Keratinocyte (primary cell): ENCODE measurements around the gene CTDSP2. TPM values are rescaled to one million over a fixed set of nuclear protein-coding genes. Genes with fewer than 3 reads are reported as not detected.
A peak's percentile ranks its signal among the peaks of the same experiment; 100 is the strongest.

Experiments used
- DNase-seq: peaks from one replicate; pipeline ENCODE4 v3.0.0-alpha.2; 2011; ENCODE audit warnings: low read depth, missing footprints, low spot score
- FAIRE-seq: peaks from 2 replicates; lab custom pipeline; 2011; peaks lifted over from hg19 to GRCh38; lab: Jason Lieb, UNC
- H2AFZ ChIP-seq: 2 replicates; pipeline ENCODE4 v1.6.0; 2012; ENCODE audit warnings: low read length, control low read depth, inconsistent platforms; ENCODE audit not compliant: control insufficient read depth
- H3K27ac ChIP-seq: 2 replicates; pipeline ENCODE4 v1.5.1; 2011; ENCODE audit warnings: low read length; ENCODE audit not compliant: control insufficient read depth, insufficient read depth
- H3K27me3 ChIP-seq: 3 replicates; pipeline ENCODE4 v1.6.0; 2011; ENCODE audit warnings: low read length; ENCODE audit not compliant: control insufficient read depth, insufficient read depth; ENCODE audit errors: extremely low read depth
- H3K36me3 ChIP-seq, 2 experiments: 2 replicates in 1 of 2; 3 replicates in 1 of 2; pipeline ENCODE4 v1.5.1; 2011; ENCODE audit warnings: low read length in 2 of 2, mild to moderate bottlenecking in 1 of 2; ENCODE audit not compliant: control insufficient read depth in 2 of 2, insufficient read depth in 2 of 2; ENCODE audit errors: extremely low read depth in 1 of 2
- H3K4me1 ChIP-seq: 3 replicates; pipeline ENCODE4 v1.5.1; 2011; ENCODE audit warnings: low read length; ENCODE audit not compliant: control insufficient read depth, insufficient read depth; ENCODE audit errors: extremely low read depth
- H3K4me2 ChIP-seq: 3 replicates; pipeline ENCODE4 v1.6.0; 2011; ENCODE audit warnings: low read depth, low read length; ENCODE audit not compliant: control insufficient read depth, insufficient read depth; ENCODE audit errors: extremely low read depth
- H3K4me3 ChIP-seq, 3 experiments: fragments of 200-600 bp in 1 of 3; sonication (generic) in 1 of 3; 2 replicates in 2 of 3; 3 replicates in 1 of 3; pipeline ENCODE4 v1.5.1; 2011 to 2016; ENCODE audit warnings: low read length in 3 of 3, mild to moderate bottlenecking in 3 of 3, control low read depth in 2 of 3, inconsistent platforms in 1 of 3, low read depth in 1 of 3, mixed read lengths in 1 of 3, mixed run types in 1 of 3, moderate library complexity in 1 of 3; ENCODE audit not compliant: control insufficient read depth in 2 of 3, insufficient read depth in 2 of 3; ENCODE audit errors: extremely low read depth in 1 of 3
- H3K79me2 ChIP-seq: 2 replicates; pipeline ENCODE4 v1.6.0; 2012; ENCODE audit warnings: low read length; ENCODE audit not compliant: control insufficient read depth, insufficient read depth
- H3K9ac ChIP-seq: 3 replicates; pipeline ENCODE4 v1.6.0; 2011; ENCODE audit warnings: low read length; ENCODE audit not compliant: control insufficient read depth, insufficient read depth; ENCODE audit errors: extremely low read depth
- H3K9me1 ChIP-seq: 3 replicates; pipeline ENCODE4 v1.6.0; 2011; ENCODE audit warnings: low read length; ENCODE audit not compliant: control insufficient read depth, insufficient read depth; ENCODE audit errors: extremely low read depth
- H3K9me3 ChIP-seq: 2 replicates; pipeline ENCODE4 v1.5.1; 2012; ENCODE audit warnings: low read depth, low read length; ENCODE audit not compliant: control insufficient read depth
- H4K20me1 ChIP-seq: 3 replicates; pipeline ENCODE4 v1.6.0; 2011; ENCODE audit warnings: low read length; ENCODE audit not compliant: control insufficient read depth, insufficient read depth; ENCODE audit errors: extremely low read depth
- EZH2 ChIP-seq: IDR thresholded peaks from one replicate; pipeline ENCODE4 v1.6.1; 2012; ENCODE audit warnings: inconsistent platforms, mild to moderate bottlenecking, low read length, moderate library complexity
- dilution Hi-C: fragments of 300-500 bp; cut with MboI; formaldehyde crosslinking; loops from one replicate; pipeline ENCODE4 v1.7.0; 2020; ENCODE audit warnings: low sequenced_read_pairs; ENCODE audit not compliant: extremely low pct_ligation_motif_present
- polyA plus RNA-seq, 5 experiments: library from polyadenylated mRNA; depleted of rRNA in 3 of 5; stranded (reverse) in 3 of 5; stranded (forward) in 1 of 5; unstranded in 1 of 5; fragments of >200 nt; gene quantifications; 1 replicate in 1 of 5; 2 replicates in 3 of 5; 3 replicates in 1 of 5; pipeline versions ENCODE4 v1.2.1 to v1.2.3, GENCODE V29; 2011 to 2012; ENCODE audit warnings: missing spikeins in 2 of 5, low read depth in 1 of 5, low replicate concordance in 1 of 5
- TF ChIP-seq, protein P1 (sequence below), 3 experiments: IDR thresholded peaks in 1 of 3; conservative IDR thresholded peaks in 1 of 3; optimal IDR thresholded peaks in 1 of 3; 2 replicates in 2 of 3; 3 replicates in 1 of 3; pipeline versions ENCODE3 to v1.5.1; 2011; ENCODE audit warnings: low read length in 3 of 3, mild to moderate bottlenecking in 3 of 3, moderate library complexity in 2 of 3, control low read depth in 1 of 3, inconsistent platforms in 1 of 3; ENCODE audit not compliant: insufficient read depth in 2 of 3; ENCODE audit errors: extremely low read depth in 1 of 3

Gene CTDSP2
- polyA plus RNA-seq, 1 donor (not counting 4 experiments of a cell fraction or from before 2014, with no cell fraction given): 54.6 TPM

- no peaks in the 10 kb centered on the region for H4K20me1 ChIP-seq
- no peak for DNase-seq
- TF ChIP-seq, protein P1, sequence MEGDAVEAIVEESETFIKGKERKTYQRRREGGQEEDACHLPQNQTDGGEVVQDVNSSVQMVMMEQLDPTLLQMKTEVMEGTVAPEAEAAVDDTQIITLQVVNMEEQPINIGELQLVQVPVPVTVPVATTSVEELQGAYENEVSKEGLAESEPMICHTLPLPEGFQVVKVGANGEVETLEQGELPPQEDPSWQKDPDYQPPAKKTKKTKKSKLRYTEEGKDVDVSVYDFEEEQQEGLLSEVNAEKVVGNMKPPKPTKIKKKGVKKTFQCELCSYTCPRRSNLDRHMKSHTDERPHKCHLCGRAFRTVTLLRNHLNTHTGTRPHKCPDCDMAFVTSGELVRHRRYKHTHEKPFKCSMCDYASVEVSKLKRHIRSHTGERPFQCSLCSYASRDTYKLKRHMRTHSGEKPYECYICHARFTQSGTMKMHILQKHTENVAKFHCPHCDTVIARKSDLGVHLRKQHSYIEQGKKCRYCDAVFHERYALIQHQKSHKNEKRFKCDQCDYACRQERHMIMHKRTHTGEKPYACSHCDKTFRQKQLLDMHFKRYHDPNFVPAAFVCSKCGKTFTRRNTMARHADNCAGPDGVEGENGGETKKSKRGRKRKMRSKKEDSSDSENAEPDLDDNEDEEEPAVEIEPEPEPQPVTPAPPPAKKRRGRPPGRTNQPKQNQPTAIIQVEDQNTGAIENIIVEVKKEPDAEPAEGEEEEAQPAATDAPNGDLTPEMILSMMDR (optimal IDR thresholded peaks at IDR 0.05 in 1 of 3, IDR thresholded peaks at IDR 0.05 in 1 of 3, conservative IDR thresholded peaks at IDR 0.05 in 1 of 3; ENCODE audit: extremely low read depth in 1 of 3, insufficient read depth in 2 of 3, low read length in 3 of 3): no peak
- no peak for TF ChIP-seq EZH2
- no peaks in the 10 kb centered on the region for H3K9me1 ChIP-seq
- H3K4me2 ChIP-seq: no peak overlapping the region
- H3K27me3 ChIP-seq: no peaks in the 10 kb centered on the region
- dilution Hi-C loops: no loop called here
- H3K9me3 ChIP-seq: no peaks in the 10 kb centered on the region
- peaks cover 0 to 23% of the 10 kb centered on the region in 2 experiments for H3K36me3 ChIP-seq
- no peak overlapping the region for H3K9ac ChIP-seq
- no peak overlapping the region for H3K27ac ChIP-seq
- H3K4me1 ChIP-seq: peaks cover 9% of the 10 kb centered on the region
- H3K4me3 ChIP-seq: no peak overlapping the region
- no peaks in the 10 kb centered on the region for H3K79me2 ChIP-seq
- no peak for FAIRE-seq
- no peak overlapping the region for H2AFZ ChIP-seq
Measured at GRCh38 chr12:57811028-57811755, 35.3 kb downstream of the CTDSP2 start.

DNA sequence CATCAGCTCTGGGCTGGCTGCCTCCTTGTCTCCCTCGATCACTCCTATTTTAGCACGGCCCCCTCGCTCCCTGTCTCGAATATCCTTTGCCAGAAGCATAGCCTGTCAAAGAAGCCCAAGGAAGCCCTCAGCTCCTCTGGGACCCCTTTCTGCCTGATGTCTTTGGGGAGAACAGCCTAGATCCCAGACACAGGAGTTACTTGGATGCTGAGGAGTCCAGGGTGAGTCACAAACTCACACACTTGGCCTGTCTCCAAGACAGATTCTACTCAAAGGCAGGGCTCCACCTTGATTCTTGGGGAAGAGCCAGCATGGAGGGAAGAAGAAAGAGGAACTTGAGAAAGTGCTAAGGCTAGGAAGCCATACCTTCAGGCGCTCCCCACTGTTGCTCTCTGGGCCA, 36.1 kb downstream of the CTDSP2 start:
- no peaks in the 10 kb centered on the region for H3K79me2 ChIP-seq
- dilution Hi-C loops: no loop called here
- no peaks in the 10 kb centered on the region for H3K9me1 ChIP-seq
- no peaks in the 10 kb centered on the region for H3K9me3 ChIP-seq
- H4K20me1 ChIP-seq: no peaks in the 10 kb centered on the region
- no peak overlapping the region for H3K9ac ChIP-seq
- H2AFZ ChIP-seq: no peak overlapping the region
- no peak overlapping the region for H3K4me3 ChIP-seq
- H3K4me1 ChIP-seq: peaks cover 9% of the 10 kb centered on the region
- H3K27me3 ChIP-seq: no peaks in the 10 kb centered on the region
- DNase-seq: peak; percentile 64
- no peak overlapping the region for H3K27ac ChIP-seq
- peak overlapping the region; percentile 36 for H3K4me2 ChIP-seq
- H3K36me3 ChIP-seq: peaks cover 0 to 24% of the 10 kb centered on the region in 2 experiments
- peak; percentile 97 for FAIRE-seq
- no peak for TF ChIP-seq EZH2
- TF ChIP-seq, protein P1 (optimal IDR thresholded peaks at IDR 0.05 in 1 of 3, IDR thresholded peaks at IDR 0.05 in 1 of 3, conservative IDR thresholded peaks at IDR 0.05 in 1 of 3; ENCODE audit: extremely low read depth in 1 of 3, insufficient read depth in 2 of 3, low read length in 3 of 3): no peak
